Hippocampal formation (tissue), 2 donors: Measurements from ENCODE around the gene FCN1.

ENCODE experiments used
- DNase-seq, 2 donors: peaks; one replicate each; lab custom pipeline; 2025; lab: John Stamatoyannopoulos, UW

FCN1 gene

DNA sequence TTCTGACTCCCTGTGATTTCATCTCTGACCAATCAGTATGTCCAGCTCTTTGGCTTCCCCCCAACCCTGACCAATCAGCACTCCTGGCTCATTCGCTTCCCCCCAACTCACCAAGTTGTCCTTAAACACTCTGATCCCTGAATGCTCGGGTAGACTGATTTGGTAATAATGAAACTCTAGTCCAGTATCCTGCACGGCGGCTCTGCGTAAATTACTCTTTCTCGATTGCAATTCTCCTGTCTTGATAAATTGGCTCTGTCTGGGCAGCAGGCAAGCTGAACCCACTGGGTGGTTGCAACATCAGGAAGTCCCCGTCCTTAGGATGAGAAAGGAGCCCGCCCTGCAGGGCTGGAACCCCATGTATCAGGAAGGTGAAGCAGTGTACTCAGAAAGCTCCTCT is 26.7 kb downstream of the FCN1 start:
- no peak for DNase-seq

DNA sequence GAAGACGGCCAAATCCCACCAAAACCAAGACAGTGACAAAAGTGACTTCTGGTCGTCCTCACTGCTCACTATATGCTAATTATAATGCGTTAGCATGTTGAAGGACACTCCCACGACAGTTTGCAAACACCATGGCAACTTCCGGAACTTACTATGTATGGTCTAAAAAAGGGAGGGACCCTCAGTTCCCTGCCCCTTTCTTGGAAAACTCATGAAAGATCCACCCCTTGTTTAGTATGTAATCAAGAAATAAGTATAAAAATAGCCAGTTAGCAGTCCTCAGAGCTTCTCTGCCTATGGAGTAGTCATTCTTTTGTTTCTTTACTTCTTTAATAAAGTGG is 27.6 kb downstream of the FCN1 start:
- DNase-seq: no peak

DNA sequence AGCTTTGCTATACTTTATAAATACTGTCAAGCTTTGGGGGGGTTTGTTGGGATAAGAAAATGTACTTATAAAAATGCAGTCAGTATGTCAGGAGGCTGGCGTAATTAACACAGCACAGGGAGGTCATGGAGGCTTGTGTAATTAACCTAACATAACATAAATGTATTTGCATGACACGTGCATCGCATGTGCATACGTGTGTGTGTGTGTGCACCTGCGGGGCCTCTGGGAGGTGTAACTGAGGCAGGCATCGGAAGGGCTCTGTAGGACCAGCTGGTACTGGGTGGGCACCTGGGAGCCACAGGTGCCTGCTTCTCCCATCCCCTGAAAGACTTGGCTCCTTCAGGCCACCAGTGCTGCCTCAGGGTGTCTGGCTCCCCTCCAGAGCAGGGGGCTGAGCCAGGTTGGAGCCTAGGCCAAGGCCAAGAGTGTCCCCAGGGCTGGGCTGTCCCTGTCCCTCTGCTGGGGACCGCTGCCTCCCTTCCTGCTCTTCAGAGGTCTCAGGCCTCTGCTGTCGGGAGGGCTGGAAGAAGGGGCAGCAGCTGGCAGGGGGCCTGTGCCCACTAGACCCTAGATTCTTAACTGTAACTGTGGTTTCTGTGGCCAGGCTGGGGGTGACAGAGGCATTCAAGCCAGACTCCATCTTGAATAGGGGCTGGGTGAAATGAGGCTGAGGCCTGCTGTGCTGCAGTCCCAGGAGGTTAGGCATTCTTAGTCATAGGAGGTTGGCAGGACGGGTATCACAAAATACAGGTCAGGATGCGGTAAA is 28.1 kb downstream of the FCN1 start:
- no peak for DNase-seq

DNA sequence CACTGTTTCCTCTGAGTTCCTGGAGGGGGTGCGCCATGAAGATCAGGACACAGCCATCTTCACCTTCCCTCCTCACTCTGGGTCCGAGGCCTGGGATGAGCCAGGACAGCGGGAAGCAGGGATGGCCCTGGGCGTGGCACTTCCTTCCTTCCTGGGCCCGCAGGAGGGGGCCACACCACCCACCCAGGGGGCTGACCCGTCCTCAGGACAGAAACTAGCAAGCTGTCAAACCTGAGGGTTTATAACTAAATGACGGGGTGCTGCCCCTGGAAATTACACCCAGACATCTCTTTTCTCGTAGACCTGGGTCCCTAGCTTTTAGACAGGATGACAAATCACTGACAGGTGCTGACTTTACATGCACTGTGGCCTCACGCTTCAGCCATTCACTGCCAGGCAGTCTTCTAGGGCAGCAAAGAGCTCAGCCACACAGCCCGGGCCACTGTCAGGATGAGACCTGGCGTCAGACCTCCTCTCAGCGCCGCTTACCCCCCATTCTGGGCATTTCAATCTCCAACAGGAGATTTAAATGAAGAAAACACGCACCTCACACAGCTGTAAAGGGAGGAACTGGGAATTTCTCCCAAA is 29.0 kb downstream of the FCN1 start:
- no peak for DNase-seq

DNA sequence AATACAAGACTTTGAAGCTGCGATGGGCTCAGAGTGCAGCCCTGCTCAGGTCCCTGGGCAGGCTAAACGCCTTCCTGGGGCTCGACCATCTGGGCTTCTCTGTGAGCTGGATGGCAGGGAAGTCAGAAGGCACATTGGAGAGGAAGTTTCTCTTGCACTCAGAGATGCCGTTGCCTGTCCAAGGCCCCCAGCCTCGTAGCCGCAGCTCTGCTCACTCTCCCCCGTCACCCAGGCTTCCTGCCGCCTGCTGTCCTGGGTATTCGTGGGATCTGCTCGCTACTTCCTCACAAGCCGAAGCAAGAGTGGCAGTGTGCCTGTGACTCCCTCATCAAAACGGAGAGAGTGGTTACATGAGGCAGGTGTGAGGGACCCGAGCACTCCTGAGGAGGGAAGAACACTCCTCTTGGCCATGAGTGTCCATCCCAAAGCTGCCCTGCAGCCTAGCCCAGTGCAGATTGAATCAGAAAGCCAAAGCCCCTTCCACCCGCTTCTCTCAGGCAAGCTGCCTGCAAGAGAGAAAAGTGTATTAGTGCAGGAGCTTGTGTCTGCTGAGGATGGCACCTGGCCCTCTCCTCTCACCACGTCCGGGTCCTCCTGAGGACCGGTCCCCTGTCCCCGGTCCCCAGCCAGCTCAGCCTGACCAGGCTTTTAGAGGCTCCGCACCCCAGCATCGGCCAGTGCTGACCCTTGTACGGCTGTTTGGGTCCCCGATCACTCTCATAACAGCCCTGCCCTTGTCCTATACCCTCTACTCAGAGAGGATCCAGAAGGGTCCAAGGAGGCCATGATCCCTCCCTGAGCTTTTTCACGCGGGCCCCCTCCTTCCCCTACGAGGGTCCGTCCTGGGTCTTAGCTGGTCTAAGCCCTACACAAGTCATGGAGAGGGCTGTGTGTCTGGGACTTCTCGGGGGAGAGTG is 29.8 kb downstream of the FCN1 start:
- DNase-seq: no peak

DNA sequence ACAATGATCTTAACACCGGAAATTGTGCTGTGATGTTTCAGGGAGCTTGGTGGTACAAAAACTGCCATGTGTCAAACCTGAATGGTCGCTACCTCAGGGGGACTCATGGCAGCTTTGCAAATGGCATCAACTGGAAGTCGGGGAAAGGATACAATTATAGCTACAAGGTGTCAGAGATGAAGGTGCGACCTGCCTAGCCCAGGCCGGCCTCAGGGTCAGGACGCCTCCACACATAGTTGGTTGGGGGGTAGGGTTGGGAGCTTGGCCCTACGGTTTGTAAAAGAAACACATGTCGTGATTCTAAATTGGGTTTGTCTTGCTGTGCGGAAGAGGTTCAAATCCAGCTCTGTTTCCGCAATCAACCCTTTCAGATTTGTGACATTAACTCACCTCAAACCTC is 30.5 kb downstream of the FCN1 start:
- no peak for DNase-seq

DNA sequence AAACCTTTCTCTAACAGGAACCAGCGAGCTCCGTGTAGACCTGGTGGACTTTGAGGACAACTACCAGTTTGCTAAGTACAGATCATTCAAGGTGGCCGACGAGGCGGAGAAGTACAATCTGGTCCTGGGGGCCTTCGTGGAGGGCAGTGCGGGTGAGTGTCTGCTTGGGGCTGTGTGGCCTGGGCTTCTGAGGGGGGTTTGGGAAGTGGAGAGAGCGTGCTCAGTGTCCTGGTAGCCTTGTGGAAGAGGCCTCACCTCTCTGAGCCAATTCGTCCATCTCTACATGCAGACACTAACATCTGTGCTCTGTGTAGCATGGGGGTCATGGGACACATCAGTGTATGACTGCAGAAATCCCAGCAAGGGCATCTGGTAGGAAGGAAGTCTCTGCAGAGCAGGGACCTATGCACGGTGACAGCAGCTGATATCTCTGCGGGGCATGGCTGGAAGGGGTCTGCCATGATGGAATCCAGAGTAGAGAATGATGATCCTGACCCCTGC is 31.2 kb downstream of the FCN1 start:
- DNase-seq: no peak

DNA sequence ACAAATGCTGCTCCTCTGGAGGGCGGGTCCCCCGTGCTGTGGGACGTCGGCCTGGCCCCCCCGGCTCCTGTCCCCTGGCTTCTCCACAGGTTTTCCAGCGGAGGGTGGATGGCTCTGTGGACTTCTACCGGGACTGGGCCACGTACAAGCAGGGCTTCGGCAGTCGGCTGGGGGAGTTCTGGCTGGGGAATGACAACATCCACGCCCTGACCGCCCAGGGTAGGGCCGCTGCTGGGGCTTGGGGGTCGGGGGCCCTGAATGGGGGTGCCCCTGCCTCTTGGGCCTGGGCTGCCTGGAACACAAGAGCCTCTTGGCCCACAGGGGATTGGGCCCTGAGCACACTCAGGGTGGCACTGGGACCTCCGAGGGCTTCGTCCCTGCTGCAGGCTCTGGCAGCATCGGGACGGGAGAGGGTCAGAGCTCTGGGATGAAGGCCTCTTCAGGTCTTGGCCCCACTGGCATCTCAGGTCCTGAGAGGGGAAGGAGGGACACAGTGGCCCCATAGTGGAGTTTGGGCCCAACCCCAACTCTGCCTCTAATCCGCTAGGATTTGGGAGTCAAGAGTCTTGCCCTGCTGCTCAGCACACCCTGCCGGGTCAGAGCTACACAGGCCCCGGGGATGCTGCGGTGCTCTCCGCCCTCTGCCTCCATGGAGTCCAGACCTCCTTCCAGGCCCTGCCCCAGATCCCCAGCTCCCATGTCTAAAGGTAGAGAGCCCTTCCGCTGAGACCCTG is 31.9 kb downstream of the FCN1 start:
- DNase-seq: no peak

DNA sequence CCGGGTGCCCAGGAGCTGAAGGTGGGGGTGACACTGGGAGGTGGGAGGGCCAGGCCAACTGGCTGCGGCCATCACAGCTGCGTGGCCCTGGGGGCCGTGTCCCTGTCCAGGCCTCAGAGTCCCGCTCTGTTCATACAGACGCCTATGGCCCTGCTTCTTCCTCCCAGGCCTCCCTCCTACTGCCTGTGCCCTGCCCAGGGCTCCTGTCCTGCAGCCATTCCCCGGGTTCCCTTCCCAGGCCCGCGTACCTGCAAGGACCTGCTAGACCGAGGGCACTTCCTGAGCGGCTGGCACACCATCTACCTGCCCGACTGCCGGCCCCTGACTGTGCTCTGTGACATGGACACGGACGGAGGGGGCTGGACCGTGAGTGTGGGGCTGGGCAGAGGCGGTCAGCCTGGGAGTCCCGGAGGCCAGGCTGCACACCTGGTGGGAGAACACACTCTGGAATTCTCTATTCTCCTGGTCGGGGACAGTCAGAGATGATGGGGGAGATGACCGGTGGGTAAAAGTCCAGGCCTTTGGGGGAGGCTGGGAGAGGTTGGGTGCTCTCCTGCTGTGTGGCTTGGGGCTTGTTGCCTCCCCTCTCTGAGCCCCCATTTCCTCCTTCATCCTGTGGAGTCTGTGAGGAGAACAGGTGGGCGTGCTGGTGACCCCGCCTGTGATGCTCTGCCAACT is 32.6 kb downstream of the FCN1 start:
- DNase-seq: no peak

DNA sequence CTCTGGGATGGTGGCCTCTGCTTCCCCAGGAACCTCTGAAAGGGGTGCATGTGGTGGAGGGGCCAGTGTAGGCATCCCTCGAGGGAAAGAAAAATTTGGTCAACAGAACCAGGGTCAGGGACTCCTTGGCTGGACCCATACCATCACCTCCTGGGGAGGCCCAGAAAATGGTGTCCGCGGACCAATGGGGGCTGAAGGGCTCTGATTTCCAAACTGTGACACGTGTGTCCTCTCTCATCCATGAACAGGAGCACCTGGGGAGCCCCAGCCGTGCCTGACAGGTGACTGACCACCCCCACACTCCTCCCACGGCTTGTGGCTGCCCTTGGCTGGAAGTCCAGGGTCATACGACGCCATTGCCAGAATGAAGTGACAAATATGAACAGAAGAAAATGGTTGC is 33.2 kb downstream of the FCN1 start:
- no peak for DNase-seq

DNA sequence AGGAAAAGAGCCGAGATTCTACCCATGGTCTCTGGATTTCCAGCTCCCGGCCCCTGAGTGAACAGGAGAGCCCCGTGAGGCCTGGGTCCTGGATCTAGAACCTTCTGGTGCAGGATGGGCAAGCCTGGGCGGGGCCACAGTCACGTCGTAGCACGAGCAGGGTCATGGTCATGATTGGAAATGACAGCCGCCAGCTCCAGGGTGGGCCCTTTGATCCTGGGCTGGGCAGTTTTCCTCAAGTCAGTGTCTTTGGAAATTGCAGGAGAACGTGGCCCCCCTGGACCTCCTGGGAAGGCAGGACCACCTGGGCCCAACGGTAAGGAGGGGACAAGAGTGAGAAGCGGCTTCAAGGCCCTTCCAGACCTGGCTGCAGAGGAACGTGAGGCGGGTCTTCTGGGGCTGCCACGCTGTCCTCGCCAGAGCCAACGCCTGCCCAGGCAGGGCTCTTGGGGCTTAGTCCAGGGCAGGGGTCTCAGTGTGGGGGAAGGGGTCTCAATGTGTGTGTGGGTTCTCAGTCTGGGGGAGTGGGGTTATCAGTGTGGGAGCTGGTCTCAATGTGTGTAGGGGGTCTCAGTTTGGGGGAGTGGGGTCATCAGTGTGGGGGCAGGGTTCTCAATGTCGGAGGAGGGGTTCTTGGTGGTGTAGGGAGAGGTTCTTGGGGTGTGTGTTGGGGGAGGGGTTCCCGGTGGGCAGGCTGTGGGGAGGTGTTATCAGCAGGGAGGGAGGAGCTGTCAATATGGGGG is 34.5 kb downstream of the FCN1 start:
- no peak for DNase-seq

DNA sequence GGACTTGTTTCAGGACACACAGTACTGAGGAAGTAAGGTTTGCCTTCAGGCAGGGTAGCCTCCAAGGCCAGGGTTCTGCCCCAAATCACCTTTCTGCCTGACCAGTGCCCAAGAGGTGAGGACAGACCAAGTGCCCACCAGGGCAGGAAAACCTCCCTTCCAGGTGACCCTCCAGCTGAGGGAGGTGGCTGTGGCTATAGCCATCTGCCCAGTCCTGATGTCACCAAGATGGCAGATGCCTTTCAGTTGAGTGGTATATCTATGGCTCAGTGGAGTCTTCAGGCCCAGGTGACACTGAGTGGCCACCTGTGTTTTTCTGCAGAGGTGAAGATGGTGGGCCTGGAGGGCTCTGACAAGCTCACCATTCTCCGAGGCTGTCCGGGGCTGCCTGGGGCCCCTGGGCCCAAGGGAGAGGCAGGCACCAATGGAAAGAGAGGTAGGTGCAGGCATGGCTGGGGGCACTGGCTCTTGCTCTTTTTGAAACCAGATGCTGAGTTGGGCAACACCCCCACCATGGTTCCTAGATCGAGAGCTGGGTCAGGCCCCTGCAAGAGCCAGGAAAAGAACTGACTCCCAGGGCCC is 35.4 kb downstream of the FCN1 start:
- no peak for DNase-seq

DNA sequence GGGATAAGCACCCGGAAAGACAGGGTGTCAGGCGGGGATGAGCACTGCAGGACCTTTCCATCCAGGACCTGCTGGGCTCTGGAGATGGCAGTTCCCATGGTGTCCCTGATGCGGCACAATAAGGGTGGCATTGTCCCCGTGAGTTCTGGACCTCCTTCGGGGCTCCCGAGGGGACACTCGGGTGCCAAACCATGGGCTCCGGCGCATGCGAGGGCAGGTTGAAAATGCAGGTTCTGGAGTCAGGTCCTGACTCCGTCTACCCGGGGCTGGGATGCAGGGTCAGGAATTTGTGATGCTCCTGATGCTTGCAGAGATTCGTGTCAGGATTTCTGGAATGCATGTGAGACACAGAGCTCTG is 36.4 kb downstream of the FCN1 start:
- no peak for DNase-seq

DNA sequence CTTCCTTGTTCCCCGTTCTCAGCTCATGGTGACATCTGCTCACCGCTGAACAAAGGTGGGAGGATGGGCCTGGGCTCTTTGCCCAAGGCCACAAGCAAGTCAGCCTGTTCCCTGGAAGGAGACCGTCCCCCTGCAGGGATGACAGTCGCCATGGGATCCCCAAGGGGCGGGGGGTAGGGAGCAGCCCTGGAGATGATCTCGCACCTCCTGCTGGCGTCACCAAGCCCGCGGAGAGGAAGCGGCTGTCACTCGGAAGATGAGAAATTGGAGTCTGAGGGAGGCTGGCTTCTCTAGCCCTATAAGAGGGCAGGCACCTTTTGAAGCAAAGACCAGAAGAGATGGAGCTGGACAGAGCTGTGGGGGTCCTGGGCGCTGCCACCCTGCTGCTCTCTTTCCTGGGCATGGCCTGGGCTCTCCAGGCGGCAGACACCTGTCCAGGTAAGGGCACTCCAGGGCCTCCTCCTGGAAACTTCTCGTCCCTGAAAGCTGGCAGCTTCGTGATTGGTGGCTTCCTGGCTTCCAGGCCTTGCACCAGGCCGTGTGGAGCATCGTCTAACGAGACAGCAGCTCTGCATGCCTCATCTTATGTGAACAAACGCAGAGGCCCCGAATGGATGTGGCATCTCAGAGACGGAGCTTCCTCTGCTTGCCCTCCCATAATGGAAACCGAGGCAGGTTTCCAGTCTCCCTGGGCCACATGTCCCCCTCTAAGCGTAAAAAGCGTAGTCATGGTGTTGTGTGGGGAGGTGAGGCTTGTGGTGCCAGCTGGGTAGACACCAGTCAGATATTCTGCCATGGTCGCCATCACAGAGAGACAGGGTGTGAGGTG is 37.0 kb downstream of the FCN1 start, which contains the start of gene FCN2:
Gene FCN2 (plus strand): TSS at position 327 of the 829 bp plus-strand sequence. CDS start 12 bp downstream, at position 339.
- DNase-seq: no peak

DNA sequence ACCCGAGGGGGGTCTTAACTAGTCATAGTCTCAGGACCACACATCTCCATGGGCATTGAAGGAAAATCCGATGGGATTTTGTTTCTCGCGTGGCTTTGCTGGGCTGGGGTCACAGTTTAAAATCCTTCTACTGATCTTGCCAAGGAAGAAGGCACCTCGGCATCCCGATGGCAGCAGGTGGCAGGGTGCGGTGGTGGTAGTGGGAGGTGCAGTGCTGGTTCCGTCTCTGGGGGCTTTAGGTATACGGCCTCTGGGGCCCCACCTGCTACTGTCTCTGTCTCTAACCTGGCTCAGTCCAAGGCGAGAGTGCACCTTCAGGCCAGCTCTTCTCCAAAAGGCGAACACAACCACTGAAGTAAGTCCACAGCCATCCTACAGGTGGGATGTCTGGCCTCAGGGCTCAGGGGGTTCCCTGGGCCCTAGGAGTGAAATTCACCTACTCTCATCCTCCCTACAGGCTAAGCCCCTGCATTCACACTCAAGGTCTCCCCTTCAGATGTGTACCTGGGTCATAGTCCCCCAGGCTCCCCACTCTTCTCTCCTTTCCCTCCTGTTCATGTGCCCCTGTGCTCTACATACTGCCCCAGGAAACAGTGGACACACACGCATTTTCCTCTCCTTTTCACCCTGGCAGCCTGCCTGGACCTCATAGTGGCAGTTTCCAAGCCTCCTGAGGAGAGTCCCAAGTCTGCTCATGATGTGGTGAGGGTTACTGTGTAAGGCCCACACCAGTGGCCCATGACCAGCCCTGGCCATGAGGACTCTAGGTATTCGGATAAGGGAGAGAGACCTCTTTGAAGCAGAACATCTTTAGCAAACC is 37.8 kb downstream of the FCN1 start:
- no peak for DNase-seq

DNA sequence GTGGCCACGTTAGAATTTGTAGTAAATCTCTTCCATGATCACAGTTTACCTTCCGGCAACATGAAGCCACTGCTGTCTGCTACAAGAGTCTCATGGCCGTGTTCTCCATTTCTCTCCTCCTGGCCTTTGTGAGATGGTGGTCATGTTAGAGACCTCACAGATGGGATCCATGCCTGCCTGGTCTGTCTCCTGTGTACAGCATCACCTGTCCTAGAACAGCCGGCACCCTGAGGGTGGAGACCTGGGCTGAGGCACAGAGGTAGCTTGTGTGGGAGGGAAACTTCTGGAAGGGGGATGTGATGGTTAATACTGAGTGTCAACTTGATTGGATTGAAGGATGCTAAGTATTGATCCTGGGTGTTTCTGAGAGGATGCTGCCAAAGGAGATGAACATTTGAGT is 40.2 kb downstream of the FCN1 start:
- DNase-seq: no peak

DNA sequence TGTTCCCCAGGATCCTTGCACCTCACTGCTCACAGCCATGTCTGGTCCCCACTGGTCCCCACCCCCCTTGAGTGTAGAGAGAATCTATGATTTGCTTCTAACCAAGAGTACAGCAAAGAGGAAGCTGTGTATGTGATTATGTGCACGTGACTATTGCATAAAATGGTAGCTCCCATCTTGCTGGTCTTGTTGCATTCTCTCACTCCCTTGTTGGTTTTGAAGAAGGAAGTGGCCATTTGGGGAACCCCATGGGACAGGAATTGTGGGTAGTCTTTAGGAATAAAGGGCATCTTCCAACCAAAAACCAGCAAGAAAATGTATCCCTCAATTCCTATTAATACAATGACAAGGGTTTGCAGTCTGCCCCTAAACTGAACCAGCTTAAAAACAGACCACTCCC is 42.3 kb downstream of the FCN1 start:
- no peak for DNase-seq

DNA sequence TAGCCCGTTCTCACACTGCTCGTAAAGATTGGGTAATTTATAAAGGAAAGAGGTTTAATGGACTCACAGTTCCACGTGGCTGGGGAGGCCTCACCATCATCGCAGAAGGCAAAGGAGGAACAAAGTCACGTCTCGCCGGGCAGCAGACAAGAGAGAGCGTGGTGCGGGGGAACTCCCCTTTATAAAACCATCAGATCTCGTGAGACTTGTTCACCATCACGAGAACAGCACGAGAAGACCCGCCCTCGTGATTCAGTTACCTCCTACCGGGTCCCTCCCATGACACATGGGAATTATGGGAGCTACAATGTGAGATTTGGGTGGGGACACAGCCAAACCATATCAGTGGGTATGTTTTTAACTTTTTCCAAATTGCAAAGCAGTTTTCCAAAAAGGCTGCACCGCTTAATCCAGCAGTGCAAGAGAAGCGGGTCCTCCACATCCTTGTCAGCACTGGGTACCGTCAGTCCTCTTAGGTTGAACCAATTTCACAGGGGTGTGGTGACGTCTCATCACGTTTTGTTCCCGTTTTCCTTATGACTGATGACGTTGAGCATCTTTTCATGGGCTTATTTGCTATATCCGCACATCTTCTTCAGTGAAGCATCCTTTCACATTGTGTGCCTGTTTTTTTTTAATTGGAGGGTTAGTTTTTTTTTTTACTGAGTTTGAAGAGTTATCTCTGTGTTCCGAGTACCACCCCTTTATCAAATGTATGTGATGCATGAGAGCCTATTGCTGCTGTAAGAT is 45.1 kb downstream of the FCN1 start:
- DNase-seq: no peak
